Transverse colon (tissue), 3 donors: Measurements from ENCODE around the gene AP1B1.

Source experiments
- CTCF ChIP-seq, 5 experiments: fragments of 200-600 bp in 3 of 5; fragments of 450-650 bp in 2 of 5; sonication (generic) in 3 of 5; IDR thresholded peaks; 1 replicate in 2 of 5; 2 replicates in 3 of 5; pipeline ENCODE4 v1.5.1; 2016 to 2017; ENCODE audit warnings: antibody characterized with exemption in 5 of 5, inconsistent platforms in 3 of 5, mild to moderate bottlenecking in 2 of 5, moderate library complexity in 1 of 5
- EP300 ChIP-seq: sonication (generic); formaldehyde crosslinking; IDR thresholded peaks from one replicate; pipeline ENCODE4 v1.6.1; 2017; ENCODE audit warnings: antibody characterized with exemption, low read depth
- POLR2A ChIP-seq: fragments of 450-650 bp; IDR thresholded peaks from one replicate; pipeline ENCODE4 v1.6.1; 2016; ENCODE audit warnings: antibody characterized with exemption, mild to moderate bottlenecking, moderate library complexity

- TF ChIP-seq CTCF (IDR thresholded peaks at IDR 0.05) (no peak), POLR2A (no peak), EP300 (no peak)
Observed at GRCh38 chr22:29337631-29338284, 50.6 kb downstream of the AP1B1 start.
